COLO829 (cell line): ENCODE results near the gene PTPRN2.
A peak's percentile ranks its signal among the peaks of the same experiment; 100 is the strongest.
"Not testable (repeated sequence)": the region's sequence is repeated elsewhere in the genome, so short reads cannot be mapped to it uniquely, and the experiment has no call there.

ENCODE experiments used
- DNase-seq: peaks from one replicate; pipeline ENCODE4 v3.0.0; 2012; ENCODE audit warnings: low spot score

Gene PTPRN2

GRCh38 chr7:157580324-157580723 is 1007.3 kb downstream of the PTPRN2 start:
- DNase-seq, result no peak

- no peak for DNase-seq
These were observed 1008.2 kb downstream of the PTPRN2 start for GRCh38 chr7:157579425-157579824.

GRCh38 chr7:157577796-157578339 is 1009.8 kb downstream of the PTPRN2 start:
- no peak for DNase-seq

DNA sequence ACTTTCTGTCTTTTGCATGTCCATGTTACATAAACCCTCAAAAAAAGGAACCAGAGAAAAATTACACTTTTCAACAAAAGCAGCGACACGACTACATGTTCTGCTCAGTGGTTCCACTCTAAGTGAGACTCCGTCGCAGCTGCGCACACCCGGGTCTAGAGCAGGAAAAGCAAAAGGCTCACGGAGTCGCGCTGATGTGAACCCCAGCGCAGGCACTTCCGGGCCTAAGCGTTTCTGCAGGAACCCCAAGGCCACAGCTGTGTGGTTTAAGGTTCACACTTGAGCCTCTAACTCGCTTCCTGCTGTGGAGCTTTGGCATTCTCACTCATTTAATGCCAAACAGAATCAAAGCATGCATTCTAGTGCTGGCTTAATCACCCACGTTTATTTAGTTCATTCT is 1010.6 kb downstream of the PTPRN2 start:
- DNase-seq, result no peak

DNA sequence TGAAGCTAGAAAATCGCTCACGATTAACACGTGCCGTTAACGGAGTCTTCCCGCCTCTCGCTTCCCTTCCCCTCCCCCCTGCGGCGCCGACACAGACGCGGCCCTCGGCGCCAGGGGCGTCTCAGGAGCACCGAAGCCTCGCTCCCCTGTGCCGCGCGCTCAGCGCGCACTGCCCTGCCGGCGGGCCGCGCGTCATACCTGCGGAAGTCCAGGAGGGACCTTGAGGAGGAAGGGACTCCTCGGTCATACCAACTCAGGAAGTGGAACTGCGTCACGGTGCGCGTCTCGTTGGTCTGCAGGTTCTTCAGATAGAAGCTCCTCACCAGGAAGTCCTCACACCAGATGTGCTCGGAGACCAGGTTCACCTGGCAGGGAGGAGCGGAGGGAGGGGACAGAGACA is 1011.2 kb downstream of the PTPRN2 start:
- DNase-seq, result no peak

DNA sequence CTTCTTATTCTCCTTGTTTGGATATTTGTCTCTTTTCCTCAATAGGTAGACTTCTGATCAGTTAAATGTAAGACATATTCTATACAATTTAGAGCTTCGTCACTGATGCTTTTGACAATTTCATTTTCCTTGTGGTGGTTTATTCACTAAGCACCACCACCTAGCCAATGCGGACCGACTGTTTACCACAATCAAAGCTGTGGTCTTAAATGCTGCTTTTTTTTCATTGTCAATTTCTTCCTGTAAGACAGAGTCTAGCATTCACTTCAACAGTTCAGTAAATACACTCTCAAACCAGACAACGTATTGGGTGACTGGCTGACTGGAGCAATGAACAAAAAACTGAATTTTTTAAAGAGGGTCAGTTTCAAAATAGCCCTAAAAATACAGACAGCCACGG is 1011.8 kb downstream of the PTPRN2 start:
- no peak for DNase-seq

DNA sequence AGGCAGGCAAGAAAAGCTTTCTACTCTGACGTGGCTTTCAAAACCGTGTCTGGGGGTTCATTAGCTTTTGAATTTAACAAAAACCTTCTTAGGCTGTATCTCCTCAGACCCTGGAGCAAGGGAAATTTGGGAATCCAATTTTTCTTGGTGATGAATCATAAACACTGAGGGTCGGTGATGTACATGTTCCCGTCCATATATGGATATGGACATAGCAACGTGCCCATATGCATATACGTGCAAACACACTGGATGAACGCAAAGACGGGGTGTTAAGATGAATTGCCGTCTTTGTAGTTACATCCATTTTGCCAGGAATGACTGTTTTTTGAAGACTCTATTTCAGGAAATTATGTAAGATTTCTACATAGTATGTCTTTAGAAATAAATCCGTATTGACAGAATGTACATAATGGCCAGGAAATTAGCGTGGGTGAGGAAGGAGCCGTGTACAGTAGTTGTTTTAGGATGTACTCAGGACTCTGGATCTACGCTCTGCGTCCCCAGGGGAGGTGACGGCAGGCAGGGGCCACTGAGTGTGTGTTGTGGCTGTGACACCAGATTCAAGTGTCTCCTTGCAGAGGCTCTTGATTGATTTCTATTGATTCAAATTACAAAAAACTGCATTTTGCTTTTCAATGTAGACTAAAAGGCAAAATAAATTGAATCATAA is 1012.6 kb downstream of the PTPRN2 start:
- no peak for DNase-seq

- no peak for DNase-seq
These were observed 1013.4 kb downstream of the PTPRN2 start for GRCh38 chr7:157574120-157574825.

GRCh38 chr7:157573244-157573643 is 1014.4 kb downstream of the PTPRN2 start:
- no peak for DNase-seq

GRCh38 chr7:157572622-157573021 is 1015.0 kb downstream of the PTPRN2 start:
- DNase-seq, result no peak

GRCh38 chr7:157570531-157571200 is 1017.0 kb downstream of the PTPRN2 start:
- no peak for DNase-seq

GRCh38 chr7:157569967-157570366 is 1017.7 kb downstream of the PTPRN2 start:
- DNase-seq, result no peak

DNA sequence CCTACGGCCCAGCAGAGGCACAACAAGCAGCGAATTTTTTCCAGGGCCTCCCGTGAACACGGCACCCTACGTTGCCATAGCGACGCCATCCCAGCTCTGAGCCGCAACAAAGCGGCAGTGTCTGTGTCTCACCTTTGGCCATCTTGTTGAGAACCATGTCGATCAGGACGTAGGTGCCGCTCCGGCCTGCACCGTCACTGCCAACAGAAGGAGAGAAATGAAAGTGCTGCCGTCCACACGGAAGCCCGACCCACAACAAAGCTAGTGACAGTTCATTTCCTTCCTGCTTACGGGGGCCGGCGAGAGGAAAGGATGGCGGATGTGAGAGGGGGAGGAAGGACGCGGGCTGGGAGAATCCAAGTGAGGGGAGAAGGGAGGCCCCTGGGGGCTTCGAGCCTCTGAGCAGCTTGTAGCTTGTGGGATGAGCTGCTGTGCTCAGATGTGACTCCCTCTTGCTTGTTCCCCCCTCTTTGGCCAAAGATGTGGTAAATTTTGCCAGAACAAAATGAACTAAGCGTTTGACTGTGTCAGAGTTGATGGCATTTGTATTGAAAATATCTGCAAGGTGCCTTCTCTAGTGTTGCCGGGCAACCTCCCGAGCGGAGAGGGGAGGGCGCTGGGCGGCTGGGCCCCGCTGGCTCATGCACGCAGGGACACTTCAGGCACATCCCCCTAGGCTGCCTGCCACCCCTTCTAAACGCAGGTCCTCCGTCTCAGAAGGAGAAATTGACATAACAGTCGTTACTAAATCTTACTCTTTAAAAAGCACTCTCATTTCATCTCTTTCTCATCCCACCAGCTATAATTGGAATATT is 1018.6 kb downstream of the PTPRN2 start:
- DNase-seq, result no peak

GRCh38 chr7:157568106-157568769 is 1019.4 kb downstream of the PTPRN2 start:
- no peak for DNase-seq

GRCh38 chr7:157567666-157568065 is 1020.0 kb downstream of the PTPRN2 start:
- no peak for DNase-seq

DNA sequence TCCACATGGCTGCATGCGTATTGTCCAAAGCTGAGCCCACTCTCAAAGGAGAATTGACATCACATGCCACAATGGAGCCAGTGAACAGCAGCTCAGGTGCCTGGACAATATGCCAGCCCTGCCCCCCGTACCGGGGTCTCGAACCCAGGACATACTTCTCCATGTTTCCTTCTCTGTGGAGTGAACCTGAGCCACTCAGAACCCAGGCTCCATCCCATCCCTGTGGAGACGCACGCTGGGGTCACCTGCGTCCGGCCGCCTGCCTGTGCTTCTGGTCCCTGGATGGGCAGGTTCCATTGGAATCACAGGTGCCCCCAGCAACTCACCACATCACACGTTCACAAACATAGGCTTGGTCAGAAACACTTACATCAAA is 1021.0 kb downstream of the PTPRN2 start:
- no peak for DNase-seq

DNA sequence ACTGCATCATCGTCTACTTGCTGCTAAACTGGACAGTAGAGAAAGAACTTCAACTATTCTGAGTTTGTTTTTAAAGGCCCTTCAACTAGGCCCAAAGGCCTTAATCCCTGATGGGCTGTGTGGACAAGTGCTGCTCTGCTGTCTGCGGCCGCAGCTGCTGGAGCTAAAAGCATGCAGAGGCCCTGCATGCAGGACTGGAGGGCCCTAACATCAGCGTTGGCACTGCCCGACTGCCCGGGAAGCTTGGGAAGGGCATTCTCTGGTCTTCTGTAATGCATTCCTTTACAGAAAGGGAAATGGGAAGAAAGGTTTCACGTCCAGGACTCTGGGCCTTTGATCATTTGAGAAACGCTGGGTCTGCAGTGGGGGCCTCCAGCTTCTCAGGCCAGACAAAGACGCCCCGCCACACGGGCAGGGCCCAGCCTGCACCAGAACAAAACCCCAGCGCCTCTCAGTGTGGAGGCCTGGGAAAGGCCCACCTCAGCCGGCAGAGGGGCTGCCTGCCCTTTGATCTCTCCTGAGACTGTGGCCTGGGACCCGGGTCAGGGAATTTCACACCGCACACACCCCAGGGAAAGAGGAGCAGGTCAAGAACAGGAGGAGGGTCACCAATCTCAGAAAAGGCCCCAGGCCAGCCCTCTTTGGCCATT is 1021.5 kb downstream of the PTPRN2 start:
- no peak for DNase-seq

DNA sequence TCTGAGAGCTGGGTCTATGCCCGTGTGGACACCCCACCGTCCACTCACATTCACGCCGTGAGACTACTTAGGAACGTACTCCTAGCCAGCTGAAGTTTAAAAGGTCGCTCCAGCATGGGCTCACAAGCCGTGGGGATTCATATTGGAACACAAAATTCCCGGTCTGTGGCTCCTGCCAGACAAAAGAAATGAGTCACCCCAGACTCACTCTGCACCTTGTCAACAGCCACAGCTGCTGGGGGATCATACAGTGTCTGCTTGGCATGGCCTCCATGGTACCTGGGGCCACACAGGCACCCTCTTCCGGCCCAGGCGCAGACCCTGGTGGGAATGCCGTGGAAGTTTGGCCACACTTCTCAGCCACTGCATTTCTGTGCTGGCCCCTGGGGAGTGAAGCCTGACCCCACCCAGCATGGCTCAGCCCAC is 1022.4 kb downstream of the PTPRN2 start:
- no peak for DNase-seq

- peak; percentile 8 for DNase-seq
These were observed 1023.0 kb downstream of the PTPRN2 start for GRCh38 chr7:157564517-157565177.

DNA sequence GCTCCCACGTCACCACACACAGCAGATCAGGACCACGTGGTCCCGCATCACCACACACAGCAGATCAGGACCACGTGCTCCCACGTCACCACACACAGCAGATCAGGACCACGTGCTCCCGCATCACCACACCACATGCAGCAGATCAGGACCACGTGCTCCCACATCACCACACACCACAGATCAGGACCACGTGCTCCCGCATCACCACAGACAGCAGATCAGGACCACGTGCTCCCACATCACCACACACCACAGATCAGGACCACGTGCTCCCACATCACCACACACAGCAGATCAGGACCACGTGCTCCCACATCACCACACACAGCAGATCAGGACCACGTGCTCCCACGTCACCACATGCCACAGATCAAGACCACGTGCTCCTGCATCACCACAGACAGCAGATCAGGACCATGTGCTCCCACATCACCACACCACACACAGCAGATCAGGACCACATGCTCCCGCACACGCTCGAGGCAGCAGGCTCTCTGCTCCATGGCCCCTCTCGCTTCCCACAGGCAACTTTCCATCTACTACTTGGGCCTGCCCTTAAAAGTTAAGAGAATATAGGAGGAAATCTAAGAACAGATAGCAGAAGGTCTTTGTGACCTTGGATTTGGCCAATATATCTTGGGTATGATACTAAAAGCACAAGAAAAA is 1024.0 kb downstream of the PTPRN2 start:
- DNase-seq, result not testable (repeated sequence)
